GM21825 (cell line): ENCODE results near the gene PAK6.

Experiments used
- ATAC-seq: cut with Tn5 transposase; IDR thresholded peaks from one replicate; pipeline ENCODE4 v1.9.1; 2021; ENCODE audit warnings: mild to moderate bottlenecking, moderate library complexity; ENCODE audit not compliant: unreplicated experiment

PAK6 gene

DNA sequence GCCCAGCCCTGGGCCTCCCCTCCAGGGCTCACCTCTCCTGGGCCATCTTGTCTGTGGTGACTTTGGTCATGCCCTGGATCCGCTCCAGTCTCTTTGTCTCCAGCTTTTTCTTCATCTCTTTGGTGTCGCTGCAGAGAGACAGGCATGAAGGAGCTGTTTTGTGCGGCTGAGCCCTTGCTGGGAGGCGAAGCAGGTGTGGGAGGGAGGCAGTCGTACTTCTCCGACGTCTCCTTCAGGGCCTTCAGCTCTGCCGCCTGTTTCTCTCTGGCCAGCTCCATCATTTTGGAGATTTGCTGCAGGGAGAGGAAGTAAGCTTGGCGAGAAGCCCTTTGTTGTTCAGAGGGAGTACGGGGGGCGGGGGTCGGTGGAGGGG is 51.7 kb downstream of the PAK6 start:
- ATAC-seq, result no peak

DNA sequence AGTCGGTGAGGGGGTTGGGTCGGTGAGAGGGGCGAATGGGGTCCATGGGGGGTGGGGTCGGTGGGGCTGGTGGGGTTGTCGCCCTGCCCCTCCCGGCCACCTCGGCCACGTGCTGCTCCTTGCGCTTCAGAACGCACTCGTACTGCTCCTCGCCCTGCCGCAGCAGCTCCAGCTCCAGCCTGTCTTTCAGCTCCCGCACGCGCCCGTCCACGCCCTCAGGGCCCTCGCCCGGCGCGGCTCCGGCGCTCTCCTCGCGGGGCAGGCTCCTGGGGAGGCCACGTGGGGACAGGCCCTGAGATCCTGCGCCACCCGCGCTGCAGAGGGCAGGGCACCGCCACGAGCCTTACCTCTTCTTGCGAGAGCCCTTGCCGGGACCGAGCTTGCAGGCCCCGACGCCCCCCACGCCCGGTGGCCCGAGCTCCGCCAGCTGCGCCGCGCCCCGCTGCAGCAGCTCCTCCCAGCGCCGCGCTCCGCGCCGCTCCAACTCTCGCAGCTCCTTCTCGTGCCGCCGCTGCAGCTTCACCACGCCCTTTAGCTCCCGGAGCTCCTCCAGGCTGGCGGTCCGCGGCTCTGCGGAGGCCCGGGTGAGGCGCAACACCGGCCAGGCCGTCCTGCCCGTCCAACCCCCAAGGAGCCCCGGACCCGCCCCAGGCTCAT is 52.2 kb downstream of the PAK6 start:
- no peak for ATAC-seq

DNA sequence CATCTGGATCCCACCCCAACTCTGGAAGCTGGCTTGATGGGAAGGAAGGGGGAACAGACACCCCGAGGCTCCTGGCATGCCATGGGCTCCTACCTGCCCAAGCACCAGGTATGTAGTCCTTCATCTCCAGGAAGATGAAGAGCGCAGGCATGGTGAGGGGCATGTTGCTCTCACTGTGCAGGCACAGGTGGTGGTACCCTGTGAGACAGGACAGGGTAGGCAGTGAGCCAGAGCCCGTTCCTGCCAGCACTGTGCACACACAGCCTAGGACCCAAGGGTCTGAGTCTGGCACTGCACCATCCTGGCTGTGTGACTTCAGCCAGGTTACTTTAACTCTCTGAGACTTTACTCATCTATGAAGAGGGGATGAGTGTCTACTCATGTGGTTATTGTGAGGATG is 53.4 kb downstream of the PAK6 start:
- ATAC-seq, result no peak

DNA sequence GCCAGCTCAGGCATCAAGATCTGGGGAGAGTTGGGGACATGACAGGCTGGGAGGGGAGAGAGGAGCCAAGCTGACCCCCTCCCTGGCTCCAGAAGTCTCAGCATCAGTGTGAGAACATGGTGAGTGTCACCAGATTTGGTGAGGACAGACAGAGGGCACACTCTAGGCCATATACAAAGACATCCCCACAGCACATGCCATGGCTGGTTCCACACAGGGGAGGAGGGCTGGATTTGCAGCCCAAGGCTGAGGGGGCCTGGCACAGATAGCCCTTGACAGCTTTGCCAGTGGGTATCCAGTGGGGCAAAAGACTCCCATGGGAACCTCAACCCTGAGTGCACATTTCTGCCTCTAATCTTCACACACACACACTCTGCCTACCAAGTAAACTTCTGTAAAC is 54.1 kb downstream of the PAK6 start:
- ATAC-seq, result no peak

DNA sequence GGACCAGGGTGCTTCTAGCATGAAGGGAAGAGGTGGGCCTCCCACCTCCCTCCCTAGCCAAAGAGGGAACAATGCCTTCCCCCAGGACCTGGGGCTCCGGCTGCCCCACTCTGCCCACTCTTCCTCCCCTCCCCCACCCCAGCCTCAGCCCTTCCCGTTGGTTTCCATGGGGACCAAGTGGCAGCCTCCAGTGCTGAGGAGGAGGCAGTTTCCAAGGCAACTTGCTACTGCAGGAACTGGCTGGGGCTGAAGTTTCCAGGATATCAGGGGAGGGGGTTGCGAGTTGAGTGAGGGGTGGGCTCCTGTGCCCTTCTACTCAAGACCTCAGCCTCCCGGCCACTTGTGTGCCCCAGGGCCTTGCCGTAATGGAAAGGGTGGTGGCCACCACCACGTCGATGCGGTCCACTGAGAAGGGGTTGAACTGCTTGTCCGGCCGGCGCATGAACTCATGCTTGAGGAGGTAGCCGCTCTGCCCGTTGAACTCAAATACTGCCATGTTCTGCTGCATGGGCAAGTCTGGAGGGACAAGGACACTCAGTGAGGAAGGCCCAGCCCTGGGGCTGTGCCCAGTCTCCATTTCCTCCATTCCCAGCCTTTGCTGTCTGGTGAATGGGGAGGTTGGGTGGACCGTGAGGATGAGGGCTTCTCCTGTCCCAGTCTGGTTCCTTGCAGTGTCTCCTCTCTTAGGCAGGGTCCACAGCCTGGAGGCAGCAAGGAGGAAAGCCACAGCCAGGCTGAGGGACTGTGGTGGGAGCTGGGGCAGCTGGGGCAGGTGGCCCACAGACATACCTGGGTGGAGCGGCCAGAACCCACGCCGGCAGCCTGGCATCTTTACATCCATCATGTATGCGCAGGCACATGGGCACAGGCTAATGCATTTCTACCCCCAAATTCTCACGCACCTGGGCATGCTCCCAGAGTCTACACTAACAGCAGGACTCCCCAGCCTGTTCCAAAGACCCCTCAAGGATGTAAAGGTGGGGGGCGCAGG is 55.3 kb downstream of the PAK6 start:
- no peak for ATAC-seq

DNA sequence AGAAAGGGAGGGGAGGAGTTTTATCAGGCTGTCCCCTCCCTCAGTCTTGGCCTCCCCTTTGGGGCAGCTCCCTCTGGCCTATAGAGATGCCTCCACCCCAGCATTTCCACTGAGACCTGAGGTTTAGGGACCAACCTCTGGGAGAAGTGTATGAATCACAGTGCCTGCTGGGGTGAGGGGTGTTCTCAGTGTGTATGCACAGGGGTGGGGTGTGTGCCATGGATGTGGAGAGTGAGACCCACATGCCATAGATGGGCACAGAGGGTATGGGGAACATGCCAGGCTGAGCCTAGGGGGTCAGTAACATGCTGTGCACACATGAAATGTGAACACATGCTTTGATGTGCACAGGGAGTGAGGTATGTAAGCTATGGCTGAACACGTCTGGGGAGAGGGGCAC is 56.4 kb downstream of the PAK6 start:
- ATAC-seq, result no peak

DNA sequence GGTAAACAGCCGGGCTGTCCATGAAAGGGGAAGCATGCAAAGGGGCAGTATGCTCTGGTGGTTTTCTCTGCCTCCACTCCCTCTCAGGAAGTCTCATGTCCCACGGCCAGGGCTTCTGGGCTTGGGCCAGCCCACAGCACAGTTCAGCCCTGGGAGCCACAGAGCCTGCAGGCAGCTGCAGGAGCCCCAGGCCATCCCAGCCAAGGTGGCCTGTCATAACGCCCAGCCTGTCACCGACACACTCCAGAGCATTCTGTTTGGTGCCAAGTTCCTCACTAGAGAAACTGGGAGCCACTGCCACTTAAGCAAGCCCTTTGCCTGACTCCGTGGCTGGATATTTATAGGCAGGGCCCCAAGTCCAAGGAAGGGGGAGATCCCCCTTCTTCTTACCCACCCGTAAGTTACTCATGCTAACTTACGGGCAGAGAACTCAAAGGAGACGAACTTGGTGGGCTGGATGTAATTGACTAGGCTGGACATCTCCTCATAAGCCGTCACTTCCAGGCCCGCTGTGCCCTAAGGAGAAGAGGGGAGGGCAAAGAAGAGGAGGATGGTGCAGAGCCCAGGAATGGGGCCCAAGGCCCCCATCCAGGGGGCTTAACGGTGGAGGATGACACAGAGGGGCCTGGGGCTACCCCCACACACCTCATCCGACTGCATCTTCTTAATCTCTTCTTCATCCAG is 57.2 kb downstream of the PAK6 start:
- no peak for ATAC-seq

DNA sequence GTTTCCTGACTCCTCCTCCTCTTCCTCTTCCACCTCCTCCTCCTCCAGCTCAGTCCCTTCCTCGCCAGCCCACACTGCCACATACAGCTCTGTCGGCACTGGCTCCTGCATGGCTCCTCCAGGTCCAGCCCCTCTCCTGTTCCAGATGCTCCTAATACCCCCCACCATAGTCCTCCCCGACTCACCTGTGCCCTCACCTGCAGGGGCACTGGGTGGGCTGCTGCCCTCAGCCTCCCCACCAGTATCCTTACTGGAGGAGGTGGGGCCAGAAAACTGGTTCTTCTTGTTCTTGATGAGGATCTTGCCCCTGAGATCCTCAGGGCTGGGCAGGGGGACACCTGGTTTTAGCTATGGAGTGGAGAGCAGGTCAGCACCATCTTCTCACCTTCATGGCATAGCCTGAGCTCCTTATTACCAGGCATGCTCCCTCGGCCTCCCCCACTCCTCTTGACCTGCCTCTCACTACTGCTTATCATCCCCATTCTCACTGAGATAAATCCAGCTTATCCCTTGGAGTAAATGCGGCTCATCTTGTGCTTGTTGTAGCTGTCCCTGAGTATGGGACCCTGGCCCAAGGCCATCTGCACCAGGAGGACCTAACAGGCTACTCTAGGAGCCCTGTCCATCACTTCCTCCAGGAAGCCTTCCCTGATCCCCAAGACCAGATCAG is 57.8 kb downstream of the PAK6 start:
- ATAC-seq, result no peak

DNA sequence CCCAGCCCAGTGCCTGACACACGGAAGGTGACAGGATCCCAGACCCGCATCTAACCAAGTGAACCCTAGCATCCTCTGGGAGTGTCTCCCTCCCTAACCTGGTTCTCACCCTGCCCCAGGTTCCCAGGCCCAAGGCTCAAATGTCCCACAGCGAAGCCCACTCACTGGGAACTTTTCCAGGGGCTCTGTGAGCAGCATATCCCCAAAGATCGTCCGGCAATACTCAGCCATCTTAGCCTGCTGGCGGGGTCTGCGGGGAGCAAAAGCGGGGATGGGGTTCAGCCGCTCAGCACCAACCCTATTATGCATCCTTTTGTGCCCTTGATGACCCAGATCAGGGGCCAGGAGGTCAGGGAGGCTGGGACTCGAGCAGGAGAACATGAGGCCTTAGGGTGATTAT is 58.5 kb downstream of the PAK6 start:
- no peak for ATAC-seq

DNA sequence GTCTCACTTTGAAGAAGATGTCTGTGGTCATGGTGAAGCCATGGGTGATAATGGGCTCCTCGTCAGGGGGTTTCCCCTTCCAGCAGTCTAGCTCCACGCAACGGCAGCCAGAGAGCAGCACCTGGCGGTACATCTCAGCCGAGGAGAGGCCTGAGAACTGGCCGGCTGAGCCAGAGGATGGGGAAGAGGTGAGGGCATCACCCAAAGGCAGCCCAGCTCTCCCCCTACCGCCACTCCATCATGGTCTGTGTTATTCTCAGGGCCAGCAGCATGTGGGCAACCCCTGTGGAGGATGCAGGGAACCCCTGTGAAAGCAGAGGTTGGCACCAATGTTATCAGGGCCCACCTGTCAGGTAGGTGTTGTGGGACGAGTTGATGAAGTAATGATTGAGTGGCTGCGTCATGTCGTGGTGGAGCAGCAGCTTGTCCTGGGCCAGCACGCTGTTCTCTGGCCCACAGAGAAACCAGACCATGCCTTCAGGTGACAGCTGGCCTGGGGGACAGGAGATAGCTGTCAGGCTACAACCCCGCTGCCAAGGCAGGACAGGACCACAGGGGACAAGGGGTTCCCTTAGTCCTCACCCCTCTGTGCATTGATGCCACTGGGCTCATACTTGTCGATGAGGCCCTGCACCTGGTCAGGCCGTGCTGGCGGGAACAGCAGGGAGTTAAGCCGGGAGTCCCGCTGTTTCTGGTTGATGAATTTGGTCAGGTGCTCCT is 59.5 kb downstream of the PAK6 start:
- no peak for ATAC-seq

DNA sequence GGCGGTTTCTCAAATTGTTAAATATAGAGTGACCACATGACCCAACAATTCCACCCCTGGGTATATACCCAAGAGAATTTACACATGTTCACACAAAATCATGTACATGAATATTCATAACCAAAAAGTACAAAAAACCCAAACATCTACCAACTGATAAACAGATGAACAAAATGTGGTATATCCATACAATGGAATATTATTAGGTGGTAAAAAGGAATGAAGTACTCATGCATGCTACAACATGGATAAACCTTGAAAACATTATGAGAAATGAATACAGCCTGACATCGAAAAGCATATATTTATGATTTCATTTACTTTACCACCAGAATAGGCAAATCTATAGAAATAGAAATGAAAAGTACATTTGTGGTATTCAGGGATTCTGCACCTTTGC is 61.5 kb downstream of the PAK6 start:
- ATAC-seq, result no peak

DNA sequence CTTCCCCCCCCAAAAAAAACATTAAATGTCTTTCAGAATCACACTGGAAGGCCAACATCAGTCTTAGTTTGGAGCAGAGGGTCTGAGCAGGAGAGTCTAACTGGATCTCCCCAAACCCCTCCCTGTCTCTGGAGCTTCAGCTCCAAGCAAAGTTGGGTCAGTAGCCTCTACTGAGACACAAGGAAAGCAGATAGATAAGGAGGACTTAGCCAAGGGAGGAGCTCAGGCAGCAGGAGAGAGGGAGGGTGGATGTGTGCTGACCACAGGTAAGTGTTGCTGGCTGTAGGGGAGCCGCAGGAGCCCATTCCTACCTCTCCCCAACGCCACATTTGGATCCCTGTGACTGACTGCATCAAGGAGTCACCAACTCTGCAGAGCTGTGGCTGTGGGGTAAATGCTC is 61.9 kb downstream of the PAK6 start:
- no peak for ATAC-seq

DNA sequence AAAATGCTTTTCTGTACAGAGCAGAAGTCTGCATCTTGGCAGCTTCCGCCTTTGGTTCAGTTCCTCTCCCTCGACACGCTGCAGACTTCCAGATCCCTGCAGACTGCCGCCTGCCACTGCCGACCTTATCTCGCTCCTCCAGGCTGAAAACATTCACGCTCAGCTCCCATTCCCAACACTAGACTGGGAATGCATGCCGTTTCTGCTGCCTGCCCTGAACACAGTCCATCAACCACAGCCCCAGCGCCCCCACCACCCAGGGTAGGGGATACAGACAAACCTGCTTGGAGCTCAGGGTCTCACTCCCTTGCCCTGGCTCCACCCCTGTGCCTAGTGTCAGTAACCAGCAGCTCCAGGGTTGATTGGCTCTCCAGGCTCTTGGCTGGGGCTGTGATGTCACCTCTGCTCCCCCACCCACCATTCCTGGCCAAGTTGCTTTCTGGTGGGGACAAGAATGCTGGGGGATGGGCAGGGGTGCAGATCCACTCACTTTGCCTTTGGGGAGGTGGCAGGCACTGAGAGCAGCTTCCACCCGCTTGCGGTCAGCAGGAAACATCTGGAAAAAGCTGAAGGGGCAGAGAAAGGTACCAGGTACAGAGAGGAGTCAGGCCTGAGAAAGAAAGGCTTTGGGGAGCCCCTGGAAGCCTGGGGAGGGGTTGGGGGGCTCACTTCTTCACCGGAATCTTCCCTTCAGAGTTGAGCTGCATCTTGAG is 62.8 kb downstream of the PAK6 start:
- no peak for ATAC-seq

DNA sequence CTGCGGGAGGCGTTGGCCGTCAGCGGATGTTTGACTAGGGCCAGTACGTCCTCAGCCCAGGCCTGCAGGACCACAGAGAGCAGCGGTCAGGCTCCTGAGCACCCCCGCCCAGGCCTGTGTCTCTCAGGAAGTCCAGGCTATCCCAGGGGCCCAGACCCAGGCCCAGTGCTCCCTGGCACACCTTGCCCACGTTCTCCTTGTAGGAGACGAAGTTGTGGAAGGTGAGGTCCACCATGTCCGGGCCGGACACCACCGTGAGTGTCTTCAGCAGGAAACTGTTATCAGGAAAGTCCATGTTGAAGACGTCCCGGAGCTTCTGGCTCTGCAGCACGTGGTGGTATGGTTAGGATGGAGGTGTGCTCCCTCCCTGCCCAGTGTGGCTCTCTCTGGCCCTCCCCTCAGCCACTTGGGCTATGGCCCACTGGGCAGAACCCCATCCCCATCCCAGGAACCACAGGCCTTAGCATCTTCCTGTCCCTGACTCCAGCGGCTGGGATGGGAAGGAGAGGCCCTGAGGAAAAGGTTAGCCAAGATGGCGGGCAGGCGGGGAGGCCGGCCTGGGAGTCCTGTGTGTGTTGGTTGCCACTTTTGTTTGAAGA is 63.5 kb downstream of the PAK6 start:
- ATAC-seq, result no peak

DNA sequence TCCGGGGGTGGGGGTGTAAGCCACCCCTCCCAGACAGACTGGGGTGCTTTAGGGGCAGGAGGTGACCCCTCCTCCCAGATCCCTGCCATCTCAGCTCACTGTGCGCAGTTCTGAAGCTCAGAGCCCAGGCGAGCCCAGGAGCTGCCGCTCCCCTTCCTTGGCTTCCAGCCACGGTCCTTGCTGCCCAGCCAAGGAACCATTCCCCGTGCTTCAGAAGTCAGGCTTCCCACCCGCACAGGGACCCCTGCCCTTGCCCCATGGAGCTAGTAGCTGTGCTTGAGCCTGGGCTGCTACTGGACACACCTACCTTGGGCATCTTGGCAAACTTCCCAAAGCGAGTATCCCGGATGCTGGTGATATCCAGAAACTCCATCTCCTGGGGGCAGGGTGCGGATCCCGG is 64.1 kb downstream of the PAK6 start:
- ATAC-seq, result no peak

DNA sequence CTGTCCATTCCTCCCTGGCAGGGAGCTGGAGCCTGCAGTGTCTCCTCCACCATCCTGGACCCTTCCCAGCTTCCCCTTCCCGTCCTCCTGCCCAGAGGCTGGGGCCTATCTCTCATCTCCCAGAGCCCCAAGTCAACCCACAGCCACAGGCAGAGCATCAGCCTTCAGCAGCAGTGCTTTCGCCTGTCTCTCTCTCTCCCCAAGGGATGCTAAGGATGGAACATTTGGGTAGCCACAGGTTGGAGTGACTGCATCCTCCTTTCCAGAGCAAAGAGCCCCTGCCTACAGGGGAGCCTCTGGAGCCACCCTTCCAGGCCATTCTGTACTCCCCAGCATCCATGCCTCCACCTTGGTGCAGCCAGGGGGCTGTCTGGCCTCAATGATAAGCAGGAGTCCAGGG is 64.7 kb downstream of the PAK6 start:
- no peak for ATAC-seq

DNA sequence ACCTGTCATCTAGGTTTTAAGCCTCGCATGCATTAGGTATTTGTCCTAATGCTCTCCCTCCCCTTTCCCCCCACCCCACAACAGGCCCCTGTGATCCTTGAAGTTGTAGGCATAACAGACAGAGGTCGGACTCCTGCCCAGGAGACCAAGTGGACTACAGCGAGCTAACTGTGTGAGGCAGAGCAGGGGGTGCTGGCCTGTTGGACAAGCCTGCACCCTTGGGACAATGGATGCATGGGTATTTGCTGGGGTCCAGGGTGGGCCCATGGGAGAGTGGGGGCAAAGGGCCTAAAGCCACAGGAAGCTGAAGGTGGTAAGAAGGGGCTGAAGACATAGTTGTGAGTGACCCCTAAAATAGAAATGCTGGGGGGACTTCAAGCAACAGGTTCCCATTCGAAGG is 66.4 kb downstream of the PAK6 start:
- no peak for ATAC-seq

DNA sequence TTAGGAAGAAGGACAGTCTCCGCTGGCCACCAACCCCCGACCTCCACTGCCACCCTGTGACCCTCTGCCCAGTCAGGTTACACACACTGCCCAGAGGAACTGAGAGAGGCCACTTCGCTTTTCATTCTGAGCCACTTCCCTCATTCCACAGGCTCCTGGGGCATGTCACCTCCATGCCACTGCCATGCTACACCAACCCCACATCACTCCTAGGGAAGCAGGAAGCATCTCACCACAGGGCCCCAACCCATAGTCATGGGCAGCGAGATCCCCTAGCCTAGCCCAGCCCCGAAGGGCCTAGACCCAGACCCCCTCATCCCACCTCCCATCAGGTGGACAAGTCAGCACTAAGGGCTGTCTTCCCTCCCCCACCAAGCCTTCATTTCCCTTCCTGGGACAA is 67.5 kb downstream of the PAK6 start:
- ATAC-seq, result no peak

DNA sequence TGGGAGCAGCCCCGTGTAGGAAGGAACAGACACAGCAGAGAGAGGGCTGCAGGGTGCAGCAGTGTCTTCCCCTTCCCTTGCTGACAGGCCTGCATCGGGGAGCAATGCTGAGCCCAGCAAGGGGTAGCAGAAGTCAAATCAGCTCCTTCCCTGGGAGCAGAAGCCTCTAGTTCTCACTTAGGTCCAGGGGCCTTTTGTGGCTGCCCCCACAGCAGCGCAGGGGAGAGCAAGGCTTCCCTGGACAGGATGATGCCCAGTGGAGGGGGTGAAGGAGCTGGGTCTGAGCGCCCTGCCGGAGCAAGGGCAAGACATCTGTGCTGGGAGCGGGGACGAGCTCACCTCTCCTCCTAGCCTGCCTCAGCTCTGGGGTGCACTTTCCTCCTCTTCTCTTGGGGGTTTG is 68.0 kb downstream of the PAK6 start:
- ATAC-seq, result no peak
